ENCODE results near the gene VEGFA. TPM values are rescaled to one million over a fixed set of nuclear protein-coding genes. Genes with fewer than 3 reads are reported as not detected.

The VEGFA gene
- total RNA-seq, 1 donor from 2014 or later = 120 TPM

- TF ChIP-seq CTCF (conservative IDR thresholded peaks at IDR 0.05; ENCODE audit: low read depth, low read length) = no peak
- H3K4me3 ChIP-seq (ENCODE audit: low read depth, low read length) = no peak overlapping the region
- DNase-seq (ENCODE audit: low read depth) = no peak
Measured at GRCh38 chr6:43824703-43825064, 54.7 kb downstream of the VEGFA start.

GRCh38 chr6:43825187-43826115 lies 55.4 kb downstream of the VEGFA start:
- TF ChIP-seq CTCF (conservative IDR thresholded peaks at IDR 0.05; ENCODE audit: low read depth, low read length) = no peak
- H3K4me3 ChIP-seq (ENCODE audit: low read depth, low read length) = no peak overlapping the region
- no peak for DNase-seq (ENCODE audit: low read depth)

- no peak overlapping the region for H3K4me3 ChIP-seq (ENCODE audit: low read depth, low read length)
- TF ChIP-seq CTCF (conservative IDR thresholded peaks at IDR 0.05; ENCODE audit: low read depth, low read length) = no peak
- no peak for DNase-seq (ENCODE audit: low read depth)
Measured at GRCh38 chr6:43826730-43827129, 56.7 kb downstream of the VEGFA start.

GRCh38 chr6:43827898-43828297 lies 57.9 kb downstream of the VEGFA start:
- TF ChIP-seq CTCF (conservative IDR thresholded peaks at IDR 0.05; ENCODE audit: low read depth, low read length) = no peak
- H3K4me3 ChIP-seq (ENCODE audit: low read depth, low read length) = no peak overlapping the region
- DNase-seq (ENCODE audit: low read depth) = no peak

- no peak overlapping the region for H3K4me3 ChIP-seq (ENCODE audit: low read depth, low read length)
- TF ChIP-seq CTCF (conservative IDR thresholded peaks at IDR 0.05; ENCODE audit: low read depth, low read length) = no peak
- no peak for DNase-seq (ENCODE audit: low read depth)
Measured at GRCh38 chr6:43828711-43829110, 58.7 kb downstream of the VEGFA start.

GRCh38 chr6:43829470-43829869 lies 59.5 kb downstream of the VEGFA start:
- no peak for TF ChIP-seq CTCF (conservative IDR thresholded peaks at IDR 0.05; ENCODE audit: low read depth, low read length)

GRCh38 chr6:43830775-43831174 lies 60.8 kb downstream of the VEGFA start:
- no peak for TF ChIP-seq CTCF (conservative IDR thresholded peaks at IDR 0.05; ENCODE audit: low read depth, low read length)
- H3K4me3 ChIP-seq (ENCODE audit: low read depth, low read length) = no peak overlapping the region
- DNase-seq (ENCODE audit: low read depth) = no peak

More at GRCh38 chr6:43829470-43829869, 59.5 kb downstream of the VEGFA start:
- H3K4me3 ChIP-seq (ENCODE audit: low read depth, low read length) = no peak overlapping the region
- no peak for DNase-seq (ENCODE audit: low read depth)

Data from epithelial cell of proximal tubule (primary cell).